ENCODE data around the gene ECE1.

ECE1 gene

GRCh38 chr1:21264898-21265297 is 25.4 kb downstream of the ECE1 start:
- DNase-seq (ENCODE audit: low read depth, low spot score), result no peak
- TF ChIP-seq ZNF274 (IDR thresholded peaks at IDR 0.05; ENCODE audit: low read depth, low read length), result no peak
- no peak for TF ChIP-seq SUZ12 (IDR thresholded peaks at IDR 0.05; ENCODE audit: extremely low read depth, insufficient read depth, insufficient read length)
- TF ChIP-seq YY1 (IDR thresholded peaks at IDR 0.05; ENCODE audit: insufficient read depth, insufficient read length), result no peak
- no peak overlapping the region for H3K4me3 ChIP-seq (ENCODE audit: insufficient read length, low read depth)
- peaks cover 17% of the 10 kb centered on the region for H3K4me1 ChIP-seq (ENCODE audit: insufficient read depth, insufficient read length)
- H3K9me3 ChIP-seq (ENCODE audit: insufficient read depth, low read length), result no peaks in the 10 kb centered on the region
- no peaks in the 10 kb centered on the region for H3K27me3 ChIP-seq (ENCODE audit: insufficient read depth, insufficient read length)
- H3K36me3 ChIP-seq (ENCODE audit: insufficient read depth, insufficient read length, low read length), result peaks cover 38% of the 10 kb centered on the region
- no peak overlapping the region for H3K9ac ChIP-seq (ENCODE audit: insufficient read length, low read depth)

GRCh38 chr1:21263653-21264225 is 26.5 kb downstream of the ECE1 start:
- TF ChIP-seq SUZ12 (IDR thresholded peaks at IDR 0.05; ENCODE audit: extremely low read depth, insufficient read depth, insufficient read length) (no peak), YY1 (IDR thresholded peaks at IDR 0.05; ENCODE audit: insufficient read depth, insufficient read length) (no peak), ZNF274 (IDR thresholded peaks at IDR 0.05; ENCODE audit: low read depth, low read length) (no peak)
- no peak overlapping the region for H3K9ac ChIP-seq (ENCODE audit: insufficient read length, low read depth)
- H3K4me1 ChIP-seq (ENCODE audit: insufficient read depth, insufficient read length), result peaks cover 17% of the 10 kb centered on the region

GRCh38 chr1:21263052-21263429 is 27.2 kb downstream of the ECE1 start:
- H3K4me1 ChIP-seq (ENCODE audit: insufficient read depth, insufficient read length), result peaks cover 17% of the 10 kb centered on the region
- no peak overlapping the region for H3K4me3 ChIP-seq (ENCODE audit: insufficient read length, low read depth)
- no peaks in the 10 kb centered on the region for H3K27me3 ChIP-seq (ENCODE audit: insufficient read depth, insufficient read length)
- no peak for TF ChIP-seq ZNF274 (IDR thresholded peaks at IDR 0.05; ENCODE audit: low read depth, low read length)
- no peak for TF ChIP-seq YY1 (IDR thresholded peaks at IDR 0.05; ENCODE audit: insufficient read depth, insufficient read length)
- TF ChIP-seq SUZ12 (IDR thresholded peaks at IDR 0.05; ENCODE audit: extremely low read depth, insufficient read depth, insufficient read length), result no peak
- no peak for DNase-seq (ENCODE audit: low read depth, low spot score)
- H3K9me3 ChIP-seq (ENCODE audit: insufficient read depth, low read length), result no peaks in the 10 kb centered on the region
- no peak overlapping the region for H3K9ac ChIP-seq (ENCODE audit: insufficient read length, low read depth)
- peaks cover 31% of the 10 kb centered on the region for H3K36me3 ChIP-seq (ENCODE audit: insufficient read depth, insufficient read length, low read length)

More at GRCh38 chr1:21263653-21264225, 26.5 kb downstream of the ECE1 start:
- Histone ChIP-seq H3K4me3 (ENCODE audit: insufficient read length, low read depth) (no peak overlapping the region), H3K36me3 (ENCODE audit: insufficient read depth, insufficient read length, low read length) (peaks cover 34% of the 10 kb centered on the region), H3K9me3 (ENCODE audit: insufficient read depth, low read length) (no peaks in the 10 kb centered on the region), H3K27me3 (ENCODE audit: insufficient read depth, insufficient read length) (no peaks in the 10 kb centered on the region)
- no peak for DNase-seq (ENCODE audit: low read depth, low spot score)

- TF ChIP-seq SUZ12 (IDR thresholded peaks at IDR 0.05; ENCODE audit: extremely low read depth, insufficient read depth, insufficient read length), result no peak
- no peak for TF ChIP-seq ZNF274 (IDR thresholded peaks at IDR 0.05; ENCODE audit: low read depth, low read length)
- no peak for TF ChIP-seq YY1 (IDR thresholded peaks at IDR 0.05; ENCODE audit: insufficient read depth, insufficient read length)
- H3K27me3 ChIP-seq (ENCODE audit: insufficient read depth, insufficient read length), result no peaks in the 10 kb centered on the region
- peak overlapping the region; percentile 32 for H3K9ac ChIP-seq (ENCODE audit: insufficient read length, low read depth)
- peaks cover 30% of the 10 kb centered on the region for H3K36me3 ChIP-seq (ENCODE audit: insufficient read depth, insufficient read length, low read length)
- H3K4me3 ChIP-seq (ENCODE audit: insufficient read length, low read depth), result no peak overlapping the region
- DNase-seq (ENCODE audit: low read depth, low spot score), result no peak
- peaks cover 17% of the 10 kb centered on the region for H3K4me1 ChIP-seq (ENCODE audit: insufficient read depth, insufficient read length)
- H3K9me3 ChIP-seq (ENCODE audit: insufficient read depth, low read length), result no peaks in the 10 kb centered on the region
These were observed 27.8 kb downstream of the ECE1 start for GRCh38 chr1:21262293-21263051.

- H3K9ac ChIP-seq (ENCODE audit: insufficient read length, low read depth), result no peak overlapping the region
- DNase-seq (ENCODE audit: low read depth, low spot score), result no peak
- H3K4me3 ChIP-seq (ENCODE audit: insufficient read length, low read depth), result no peak overlapping the region
- peaks cover 37% of the 10 kb centered on the region for H3K36me3 ChIP-seq (ENCODE audit: insufficient read depth, insufficient read length, low read length)
- no peaks in the 10 kb centered on the region for H3K27me3 ChIP-seq (ENCODE audit: insufficient read depth, insufficient read length)
- peaks cover 17% of the 10 kb centered on the region for H3K4me1 ChIP-seq (ENCODE audit: insufficient read depth, insufficient read length)
- no peaks in the 10 kb centered on the region for H3K9me3 ChIP-seq (ENCODE audit: insufficient read depth, low read length)
- TF ChIP-seq SUZ12 (IDR thresholded peaks at IDR 0.05; ENCODE audit: extremely low read depth, insufficient read depth, insufficient read length), result no peak
- TF ChIP-seq ZNF274 (IDR thresholded peaks at IDR 0.05; ENCODE audit: low read depth, low read length), result no peak
These were observed 28.5 kb downstream of the ECE1 start for GRCh38 chr1:21261551-21262292.

- H3K27me3 ChIP-seq (ENCODE audit: insufficient read depth, insufficient read length), result no peaks in the 10 kb centered on the region
- H3K9ac ChIP-seq (ENCODE audit: insufficient read length, low read depth), result no peak overlapping the region
- peaks cover 38% of the 10 kb centered on the region for H3K36me3 ChIP-seq (ENCODE audit: insufficient read depth, insufficient read length, low read length)
- TF ChIP-seq ZNF274 (IDR thresholded peaks at IDR 0.05; ENCODE audit: low read depth, low read length) (no peak), SUZ12 (IDR thresholded peaks at IDR 0.05; ENCODE audit: extremely low read depth, insufficient read depth, insufficient read length) (no peak), YY1 (IDR thresholded peaks at IDR 0.05; ENCODE audit: insufficient read depth, insufficient read length) (no peak)
- H3K4me1 ChIP-seq (ENCODE audit: insufficient read depth, insufficient read length), result peaks cover 17% of the 10 kb centered on the region
- H3K4me3 ChIP-seq (ENCODE audit: insufficient read length, low read depth), result no peak overlapping the region
- DNase-seq (ENCODE audit: low read depth, low spot score), result no peak
- H3K9me3 ChIP-seq (ENCODE audit: insufficient read depth, low read length), result no peaks in the 10 kb centered on the region
These were observed 29.7 kb downstream of the ECE1 start for GRCh38 chr1:21260405-21261125.

All from NT2/D1 (cell line).